NCI-H1417 (cell line): ENCODE data around the gene NFE2.
A peak's percentile ranks its signal among the peaks of the same experiment; 100 is the strongest.
"Not testable (repeated sequence)": the region's sequence is repeated elsewhere in the genome, so short reads cannot be mapped to it uniquely, and the experiment has no call there.

ENCODE experiments used
- DNase-seq, 3 experiments: peaks; one replicate each; lab custom pipeline; 2025; lab: John Stamatoyannopoulos, UW

NFE2 gene

GRCh38 chr12:54282949-54283593 is 17.7 kb downstream of the NFE2 start:
- no peak for DNase-seq

GRCh38 chr12:54281694-54282093 is 19.1 kb downstream of the NFE2 start:
- DNase-seq, result not testable (repeated sequence)

- DNase-seq, result not testable (repeated sequence)
Observed at GRCh38 chr12:54281261-54281638, 19.6 kb downstream of the NFE2 start.

- peak; percentile 99 to 100 (median 100) for DNase-seq
Observed at GRCh38 chr12:54280468-54281260, 20.2 kb downstream of the NFE2 start, which contains the start of gene HNRNPA1. Gene HNRNPA1 (plus strand): TSS chr12:54280726. CDS start chr12:54280808, 82 bp downstream.

GRCh38 chr12:54279632-54280467 is 21.0 kb downstream of the NFE2 start, which contains the start of gene CBX5:
Gene CBX5 (minus strand): TSS chr12:54280122. CDS start chr12:54257650, 22,472 bp downstream.
- DNase-seq, result peak; percentile 100

- DNase-seq, result no peak
Observed at GRCh38 chr12:54279227-54279631, 21.6 kb downstream of the NFE2 start.

GRCh38 chr12:54277823-54278276 is 23.0 kb downstream of the NFE2 start:
- no peak for DNase-seq

GRCh38 chr12:54276368-54276767 is 24.4 kb downstream of the NFE2 start:
- no peak for DNase-seq

- peak in 2 of 3 experiments; percentile 68 to 94 for DNase-seq
Observed at GRCh38 chr12:54273981-54274380, 26.8 kb downstream of the NFE2 start.

- peak in 1 of 3 experiments; percentile 24 for DNase-seq
Observed at GRCh38 chr12:54272214-54272613, 28.6 kb downstream of the NFE2 start.

GRCh38 chr12:54270345-54270744 is 30.5 kb downstream of the NFE2 start:
- DNase-seq, result no peak

- no peak for DNase-seq
Observed at GRCh38 chr12:54266852-54267251, 34.0 kb downstream of the NFE2 start.

- peak in 2 of 3 experiments; percentile 37 to 82 for DNase-seq
Observed at GRCh38 chr12:54265364-54265812, 35.4 kb downstream of the NFE2 start.

- peak in 1 of 3 experiments; percentile 32 for DNase-seq
Observed at GRCh38 chr12:54262403-54262925, 38.4 kb downstream of the NFE2 start.

GRCh38 chr12:54261815-54262402 is 38.9 kb downstream of the NFE2 start:
- DNase-seq, result no peak

- DNase-seq, result peak; percentile 85 to 97 (median 95)
Observed at GRCh38 chr12:54259194-54260011, 41.4 kb downstream of the NFE2 start.

GRCh38 chr12:54258201-54258681 is 42.6 kb downstream of the NFE2 start:
- peak in 1 of 3 experiments; percentile 50 for DNase-seq

GRCh38 chr12:54257332-54257731 is 43.5 kb downstream of the NFE2 start:
- no peak for DNase-seq

- no peak for DNase-seq
Observed at GRCh38 chr12:54253240-54253639, 47.6 kb downstream of the NFE2 start.

- DNase-seq, result peak in 2 of 3 experiments; percentile 30 to 76
Observed at GRCh38 chr12:54251667-54252284, 49.0 kb downstream of the NFE2 start.
